ENCODE results near the gene ZC3H7A.

- TF ChIP-seq ELK4 (IDR thresholded peaks at IDR 0.05; ENCODE audit: borderline replicate concordance, low read depth, low read length) = no peak
- no peak for TF ChIP-seq ZNF362 (tag by site-specific recombination; IDR thresholded peaks at IDR 0.05)
- TF ChIP-seq ZBTB7A (tag by site-specific recombination; IDR thresholded peaks at IDR 0.05; ENCODE audit: low read depth) = no peak
- no peak for TF ChIP-seq ZNF274 (IDR thresholded peaks at IDR 0.05; ENCODE audit: low read length)
- TF ChIP-seq ZNF274 (tag by site-specific recombination; IDR thresholded peaks at IDR 0.05; ENCODE audit: borderline replicate concordance) = no peak
- no peak for TF ChIP-seq ZNF121 (tag by site-specific recombination; IDR thresholded peaks at IDR 0.05)
- no peak for TF ChIP-seq ZBTB26 (tag by site-specific recombination; optimal IDR thresholded peaks at IDR 0.05)
- TF ChIP-seq ZNF704 (tag by site-specific recombination; IDR thresholded peaks at IDR 0.05) = no peak
- no peak for TF ChIP-seq ZNF596 (tag by site-specific recombination; IDR thresholded peaks at IDR 0.05)
- no peak for TF ChIP-seq PRDM6 (tag by site-specific recombination; IDR thresholded peaks at IDR 0.05)
- no peak for TF ChIP-seq CTCF (tag by site-specific recombination; IDR thresholded peaks at IDR 0.05)
Measured at GRCh38 chr16:11799017-11799381, 1.9 kb upstream of the ZC3H7A start.
